NCI-H2196 treated with DMSO at 0.1 percent for 48 hours (cell line): ENCODE data around the gene FN3K.

ENCODE experiments used
- DNase-seq: peaks from one replicate; lab custom pipeline; 2025; ENCODE audit not compliant: unreplicated experiment; lab: John Stamatoyannopoulos, UW

Gene FN3K

DNA sequence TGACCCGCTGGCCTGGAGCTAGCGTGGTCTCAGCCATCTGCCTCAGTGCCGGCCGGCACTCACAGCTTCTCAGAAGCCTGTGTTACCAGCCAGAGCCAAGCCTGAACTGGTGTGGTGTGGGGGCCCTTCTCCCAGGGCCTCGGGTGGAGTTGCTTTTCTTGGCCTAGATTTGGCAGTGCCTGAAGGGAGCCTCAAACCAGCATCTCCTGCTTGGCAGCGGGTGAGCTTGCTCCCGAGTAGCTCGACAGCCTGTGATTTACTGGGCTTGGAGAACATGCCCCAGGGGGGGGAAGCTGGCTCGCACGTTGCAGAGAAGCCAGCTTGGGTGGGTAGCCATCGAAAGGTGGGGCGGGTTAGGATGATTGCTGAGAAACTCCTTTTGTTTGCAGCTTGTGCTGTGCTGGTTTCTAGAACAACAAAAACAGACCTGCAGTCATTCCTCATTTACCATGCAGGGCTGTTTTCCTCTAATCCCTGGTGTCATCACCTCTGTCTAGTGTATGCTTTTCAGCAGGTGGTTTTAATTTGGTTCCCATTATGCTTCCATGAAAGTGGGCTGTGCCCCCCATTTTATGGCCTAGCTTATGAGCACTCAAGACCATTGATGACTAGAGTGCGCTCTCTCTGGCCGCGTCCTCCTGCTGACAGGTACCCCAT, 58.7 kb downstream of the FN3K start:
- no peak for DNase-seq

DNA sequence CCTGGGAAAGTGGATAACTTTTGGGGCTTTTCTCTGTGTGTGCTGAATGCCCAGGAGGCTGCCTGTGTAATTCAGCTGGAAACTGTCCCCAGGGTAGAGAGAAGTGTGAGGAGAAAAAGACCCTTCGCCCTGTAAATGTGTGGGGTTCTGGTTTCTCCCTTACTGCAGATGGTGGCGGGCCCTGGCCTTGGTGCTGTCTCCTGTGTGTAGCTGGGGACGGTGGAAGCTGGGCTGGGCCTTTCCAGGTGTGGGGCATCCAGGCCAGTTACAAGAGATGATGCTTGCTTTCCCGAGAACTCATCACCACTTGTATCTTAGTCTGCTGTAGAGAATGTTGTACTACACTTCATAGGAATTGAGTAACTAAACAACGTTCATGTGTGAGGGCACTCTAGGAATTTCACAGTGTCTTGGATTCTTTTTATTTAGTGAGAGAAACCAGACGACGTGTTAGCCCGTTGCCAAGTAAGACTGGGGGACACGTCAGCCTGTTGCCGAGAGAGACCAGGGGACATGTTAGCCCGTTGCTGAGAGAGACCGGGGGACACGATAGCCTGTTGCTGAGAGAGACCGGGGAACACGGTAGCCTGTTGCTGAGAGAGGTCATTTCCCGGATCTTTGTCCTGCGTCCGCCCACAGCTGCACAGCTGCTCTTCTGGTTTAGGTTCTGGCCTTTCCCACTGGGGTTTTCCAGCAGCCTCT, 59.5 kb downstream of the FN3K start:
- no peak for DNase-seq

- DNase-seq, result no peak
Observed at GRCh38 chr17:82795615-82796014, 60.2 kb downstream of the FN3K start.

DNA sequence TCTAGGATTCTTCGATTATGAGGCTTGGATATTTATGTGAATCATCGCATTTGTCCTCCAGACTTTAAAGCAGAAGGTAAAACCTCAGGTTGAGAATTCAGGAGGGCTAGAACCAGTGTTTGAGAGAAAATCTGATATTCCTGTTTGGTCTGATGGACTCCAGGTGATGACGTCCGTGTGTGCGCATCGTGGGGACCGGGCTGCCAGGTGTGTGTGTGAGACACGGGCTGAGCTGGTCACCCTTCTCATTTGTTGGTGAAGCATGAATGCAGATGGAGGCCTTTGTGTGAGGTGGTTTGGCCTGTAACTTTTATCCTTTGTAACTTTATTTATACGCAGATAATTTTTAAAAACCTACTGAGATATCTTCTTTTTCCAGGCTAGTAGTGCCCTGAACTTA, 61.6 kb downstream of the FN3K start:
- no peak for DNase-seq

- no peak for DNase-seq
Observed at GRCh38 chr17:82798752-82799151, 63.3 kb downstream of the FN3K start.

DNA sequence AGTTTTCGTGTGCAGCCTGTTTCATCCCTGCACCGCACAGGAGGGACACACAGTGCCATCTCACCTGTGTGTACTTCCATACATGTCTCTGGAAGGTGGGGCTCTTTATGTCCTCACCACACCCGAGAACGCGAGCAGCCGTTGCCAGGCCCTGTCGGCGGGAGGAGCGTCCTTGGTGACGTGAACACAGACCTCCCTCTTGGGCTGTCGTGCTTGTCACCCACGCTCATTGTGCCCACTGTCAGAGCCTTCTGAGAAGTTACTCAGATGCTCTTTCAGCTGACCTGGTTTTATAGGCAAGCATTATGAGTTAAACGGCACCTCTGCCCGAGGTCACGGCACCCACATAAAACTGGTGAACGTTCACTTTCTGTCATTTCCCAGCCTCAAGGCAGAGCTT, 64.2 kb downstream of the FN3K start:
- DNase-seq, result no peak
